Measurements from ENCODE around the gene GNAZ. TPM values are rescaled to one million over a fixed set of nuclear protein-coding genes. Genes with fewer than 3 reads are reported as not detected.

GNAZ gene
- polyA plus RNA-seq, 2 of the 4 experiments (the other 2 are of a cell fraction), result 1.9 to 2.5 TPM

DNA sequence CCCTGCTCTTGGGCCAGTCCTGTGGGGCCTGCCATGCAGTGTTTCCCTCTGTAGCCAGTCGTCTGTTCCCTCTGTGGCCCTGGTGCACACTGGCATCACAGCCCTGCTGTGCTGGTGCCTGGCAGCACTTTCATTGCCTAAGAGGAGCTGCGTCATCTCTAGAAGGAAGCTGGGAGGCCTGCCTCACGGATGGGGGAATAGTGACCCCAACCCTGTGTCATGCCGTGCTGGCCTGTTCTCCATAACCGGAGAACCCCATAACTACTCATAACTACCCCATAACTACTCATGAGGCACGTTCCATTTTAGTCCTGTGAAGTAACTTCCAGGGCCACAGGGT lies 88.9 kb downstream of the GNAZ start:
- Histone ChIP-seq H3K9me3 (no peaks in the 10 kb centered on the region), H3K4me3 (no peak overlapping the region), H3K27ac (no peak overlapping the region), H3K4me2 (no peak overlapping the region), H3K4me1 (no peaks in the 10 kb centered on the region)
- ATAC-seq (no peak), DNase-seq (ENCODE audit: low read depth in 1 of 2, low spot score in 1 of 2) (no peak), FAIRE-seq (no peak)
- CTCF ChIA-PET, result interaction anchor here (1.0 kb wide), 1 partner anchor 19 kb away, joined by 4 read pairs; no protein-coding TSS in a partner anchor
- 78% methylated on average over 4 of the region's 6 CpGs for WGBS (ENCODE audit: missing lambda C conversion rate)
- POLR2A ChIA-PET, result no interaction called here
- no peak for TF ChIP-seq KDM1A (IDR thresholded peaks at IDR 0.05; ENCODE audit: low read depth)
- TF ChIP-seq, protein P1, sequence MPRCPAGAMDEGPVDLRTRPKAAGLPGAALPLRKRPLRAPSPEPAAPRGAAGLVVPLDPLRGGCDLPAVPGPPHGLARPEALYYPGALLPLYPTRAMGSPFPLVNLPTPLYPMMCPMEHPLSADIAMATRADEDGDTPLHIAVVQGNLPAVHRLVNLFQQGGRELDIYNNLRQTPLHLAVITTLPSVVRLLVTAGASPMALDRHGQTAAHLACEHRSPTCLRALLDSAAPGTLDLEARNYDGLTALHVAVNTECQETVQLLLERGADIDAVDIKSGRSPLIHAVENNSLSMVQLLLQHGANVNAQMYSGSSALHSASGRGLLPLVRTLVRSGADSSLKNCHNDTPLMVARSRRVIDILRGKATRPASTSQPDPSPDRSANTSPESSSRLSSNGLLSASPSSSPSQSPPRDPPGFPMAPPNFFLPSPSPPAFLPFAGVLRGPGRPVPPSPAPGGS (IDR thresholded peaks at IDR 0.05), result no peak

- no peak overlapping the region for H3K27ac ChIP-seq
- H3K4me2 ChIP-seq, result no peak overlapping the region
- WGBS (ENCODE audit: missing lambda C conversion rate), result 100% methylated on average over 2 of the region's 4 CpGs
- ChIA-PET POLR2A (interaction anchor here (0.6 kb wide), 1 partner anchor 17 kb away, joined by 5 read pairs; no protein-coding TSS in a partner anchor), CTCF (interaction anchor here (1.1 to 3.3 kb wide), 2 partner anchors 13 to 18 kb away, joined by 3 to 10 read pairs; no protein-coding TSS in a partner anchor)
- DNase-seq (ENCODE audit: low read depth in 1 of 2, low spot score in 1 of 2), result no peak
- H3K4me3 ChIP-seq, result no peak overlapping the region
- no peak for ATAC-seq
- no peak for FAIRE-seq
- H3K9me3 ChIP-seq, result no peaks in the 10 kb centered on the region
- TF ChIP-seq CEBPB (IDR thresholded peaks at IDR 0.05) (no peak), TP53 (CRISPR knock-in tag; IDR thresholded peaks at IDR 0.05) (no peak), ZC3H11A (IDR thresholded peaks at IDR 0.05) (no peak), NPAS2 (CRISPR knock-in tag; IDR thresholded peaks at IDR 0.05; ENCODE audit: borderline replicate concordance) (no peak), NR3C1 (IDR thresholded peaks at IDR 0.05) (no peak), PHF8 (IDR thresholded peaks at IDR 0.05; ENCODE audit: borderline replicate concordance, low read depth) (no peak)
- H3K4me1 ChIP-seq, result no peaks in the 10 kb centered on the region
These were observed 90.7 kb downstream of the GNAZ start for GRCh38 chr22:23161029-23161428.

- Histone ChIP-seq H3K27ac (no peak overlapping the region), H3K9me3 (no peaks in the 10 kb centered on the region), H3K4me1 (no peaks in the 10 kb centered on the region), H3K4me2 (no peak overlapping the region), H3K4me3 (no peak overlapping the region)
- ATAC-seq (no peak), DNase-seq (ENCODE audit: low read depth in 1 of 2, low spot score in 1 of 2) (no peak), FAIRE-seq (no peak)
- ChIA-PET CTCF (interaction anchor here (1.1 to 3.3 kb wide), 3 partner anchors 9 to 17 kb away, joined by 3 to 10 read pairs (median 5); no protein-coding TSS in a partner anchor), POLR2A (interaction anchor here (0.6 kb wide), 1 partner anchor 17 kb away, joined by 5 read pairs; no protein-coding TSS in a partner anchor)
- 90% methylated on average over 7 of the region's 13 CpGs for WGBS (ENCODE audit: missing lambda C conversion rate)
- TF ChIP-seq NPAS2 (CRISPR knock-in tag; IDR thresholded peaks at IDR 0.05; ENCODE audit: borderline replicate concordance) (no peak), RAD21 (conservative IDR thresholded peaks at IDR 0.05 in 1 of 2, IDR thresholded peaks at IDR 0.05 in 1 of 2) (no peak), BHLHE40 (IDR thresholded peaks at IDR 0.05; ENCODE audit: low read depth, low read length) (no peak), HOXB5 (CRISPR knock-in tag; IDR thresholded peaks at IDR 0.05) (no peak), FOSL2 (IDR thresholded peaks at IDR 0.05) (no peak), FOSL2 (CRISPR knock-in tag; IDR thresholded peaks at IDR 0.05) (no peak), PBX3 (IDR thresholded peaks at IDR 0.05) (no peak), JUN (IDR thresholded peaks at IDR 0.05) (no peak), KDM1A (IDR thresholded peaks at IDR 0.05; ENCODE audit: low read depth) (no peak), MAFK (IDR thresholded peaks at IDR 0.05; ENCODE audit: partially characterized antibody) (no peak), CEBPB (IDR thresholded peaks at IDR 0.05) (no peak), CBX8 (IDR thresholded peaks at IDR 0.05) (no peak), RNF2 (IDR thresholded peaks at IDR 0.05; ENCODE audit: borderline replicate concordance, low read depth) (no peak), NR3C1 (IDR thresholded peaks at IDR 0.05) (no peak), CHD2 (IDR thresholded peaks at IDR 0.05; ENCODE audit: low read length, partially characterized antibody) (no peak)
- TF ChIP-seq, protein P2, sequence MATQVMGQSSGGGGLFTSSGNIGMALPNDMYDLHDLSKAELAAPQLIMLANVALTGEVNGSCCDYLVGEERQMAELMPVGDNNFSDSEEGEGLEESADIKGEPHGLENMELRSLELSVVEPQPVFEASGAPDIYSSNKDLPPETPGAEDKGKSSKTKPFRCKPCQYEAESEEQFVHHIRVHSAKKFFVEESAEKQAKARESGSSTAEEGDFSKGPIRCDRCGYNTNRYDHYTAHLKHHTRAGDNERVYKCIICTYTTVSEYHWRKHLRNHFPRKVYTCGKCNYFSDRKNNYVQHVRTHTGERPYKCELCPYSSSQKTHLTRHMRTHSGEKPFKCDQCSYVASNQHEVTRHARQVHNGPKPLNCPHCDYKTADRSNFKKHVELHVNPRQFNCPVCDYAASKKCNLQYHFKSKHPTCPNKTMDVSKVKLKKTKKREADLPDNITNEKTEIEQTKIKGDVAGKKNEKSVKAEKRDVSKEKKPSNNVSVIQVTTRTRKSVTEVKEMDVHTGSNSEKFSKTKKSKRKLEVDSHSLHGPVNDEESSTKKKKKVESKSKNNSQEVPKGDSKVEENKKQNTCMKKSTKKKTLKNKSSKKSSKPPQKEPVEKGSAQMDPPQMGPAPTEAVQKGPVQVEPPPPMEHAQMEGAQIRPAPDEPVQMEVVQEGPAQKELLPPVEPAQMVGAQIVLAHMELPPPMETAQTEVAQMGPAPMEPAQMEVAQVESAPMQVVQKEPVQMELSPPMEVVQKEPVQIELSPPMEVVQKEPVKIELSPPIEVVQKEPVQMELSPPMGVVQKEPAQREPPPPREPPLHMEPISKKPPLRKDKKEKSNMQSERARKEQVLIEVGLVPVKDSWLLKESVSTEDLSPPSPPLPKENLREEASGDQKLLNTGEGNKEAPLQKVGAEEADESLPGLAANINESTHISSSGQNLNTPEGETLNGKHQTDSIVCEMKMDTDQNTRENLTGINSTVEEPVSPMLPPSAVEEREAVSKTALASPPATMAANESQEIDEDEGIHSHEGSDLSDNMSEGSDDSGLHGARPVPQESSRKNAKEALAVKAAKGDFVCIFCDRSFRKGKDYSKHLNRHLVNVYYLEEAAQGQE (IDR thresholded peaks at IDR 0.05), result no peak
These were observed 91.3 kb downstream of the GNAZ start for GRCh38 chr22:23161574-23161973.

All from A549 (cell line).